Measurements from ENCODE around the gene SLC2A10.

The SLC2A10 gene

GRCh38 chr20:46703435-46703834, 6.0 kb upstream of the SLC2A10 start:
- no peak for DNase-seq (ENCODE audit: low spot score)

- no peak for DNase-seq (ENCODE audit: low spot score)
These were observed 4.6 kb upstream of the SLC2A10 start for GRCh38 chr20:46704714-46705377.

GRCh38 chr20:46705378-46705729, 4.1 kb upstream of the SLC2A10 start:
- no peak for DNase-seq (ENCODE audit: low spot score)

- DNase-seq (ENCODE audit: low spot score) = no peak
These were observed 3.2 kb upstream of the SLC2A10 start for GRCh38 chr20:46706242-46706641.

GRCh38 chr20:46708172-46708860, 1.1 kb upstream of the SLC2A10 start:
- peak; percentile 44 for DNase-seq (ENCODE audit: low spot score)

- DNase-seq (ENCODE audit: low spot score) = no peak
These were observed 392 bp upstream of the SLC2A10 start for GRCh38 chr20:46709055-46709458.

- DNase-seq (ENCODE audit: low spot score) = no peak
These were observed 884 bp downstream of the SLC2A10 start for GRCh38 chr20:46710153-46710913.

- no peak for DNase-seq (ENCODE audit: low spot score)
These were observed 2.7 kb downstream of the SLC2A10 start for GRCh38 chr20:46712056-46712636.

GRCh38 chr20:46713957-46714834, 4.7 kb downstream of the SLC2A10 start:
- DNase-seq (ENCODE audit: low spot score) = no peak

- no peak for DNase-seq (ENCODE audit: low spot score)
These were observed 5.9 kb downstream of the SLC2A10 start for GRCh38 chr20:46715292-46715756.

- DNase-seq (ENCODE audit: low spot score) = no peak
These were observed 8.5 kb downstream of the SLC2A10 start for GRCh38 chr20:46717818-46718541.

GRCh38 chr20:46720019-46720418, 10.6 kb downstream of the SLC2A10 start:
- DNase-seq (ENCODE audit: low spot score) = no peak

- DNase-seq (ENCODE audit: low spot score) = no peak
These were observed 11.5 kb downstream of the SLC2A10 start for GRCh38 chr20:46720776-46721425.

- no peak for DNase-seq (ENCODE audit: low spot score)
These were observed 12.0 kb downstream of the SLC2A10 start for GRCh38 chr20:46721476-46721875.

- DNase-seq (ENCODE audit: low spot score) = no peak
These were observed 13.0 kb downstream of the SLC2A10 start for GRCh38 chr20:46722450-46722849.

GRCh38 chr20:46723039-46723438, 13.6 kb downstream of the SLC2A10 start:
- DNase-seq (ENCODE audit: low spot score) = no peak

- DNase-seq (ENCODE audit: low spot score) = no peak
These were observed 15.0 kb downstream of the SLC2A10 start for GRCh38 chr20:46724343-46724959.

- no peak for DNase-seq (ENCODE audit: low spot score)
These were observed 16.0 kb downstream of the SLC2A10 start for GRCh38 chr20:46725186-46726165.

GRCh38 chr20:46731770-46732169, 22.3 kb downstream of the SLC2A10 start:
- DNase-seq (ENCODE audit: low spot score) = no peak
